Measurements from ENCODE around the gene EFNA5. TPM values are rescaled to one million over a fixed set of nuclear protein-coding genes. Genes with fewer than 3 reads are reported as not detected.

EFNA5 gene
- total RNA-seq, 4 donors from 2014 or later, result 2.4 to 9.2 (median 3.9) TPM

- 87 to 94% methylated on average over 6 of the region's 6 CpGs for WGBS, 2 donors (ENCODE audit: low coverage in 1 of 2)
- Histone ChIP-seq H3K4me3 (no peak overlapping the region), H3K27ac (no peak overlapping the region), H3K9me3 (no peaks in the 10 kb centered on the region), H3K27me3 (no peaks in the 10 kb centered on the region), H3K36me3 (no peaks in the 10 kb centered on the region), H3K4me1 (no peaks in the 10 kb centered on the region)
- TF ChIP-seq POLR2A (IDR thresholded peaks at IDR 0.05) (no peak), POLR2AphosphoS5 (IDR thresholded peaks at IDR 0.05) (no peak), CTCF (IDR thresholded peaks at IDR 0.05) (no peak), EP300 (IDR thresholded peaks at IDR 0.05) (no peak)
- no peak for ATAC-seq
These were observed 63.5 kb downstream of the EFNA5 start for GRCh38 chr5:107607196-107607595.

GRCh38 chr5:107605596-107606125 lies 65.1 kb downstream of the EFNA5 start:
- no peak for ATAC-seq
- no peaks in the 10 kb centered on the region for H3K36me3 ChIP-seq
- WGBS, 2 donors (ENCODE audit: low coverage in 1 of 2), result 65 to 72% methylated on average over 2 of the region's 2 CpGs

GRCh38 chr5:107604990-107605389 lies 65.7 kb downstream of the EFNA5 start:
- Histone ChIP-seq H3K36me3 (no peaks in the 10 kb centered on the region), H3K27me3 (no peaks in the 10 kb centered on the region), H3K4me1 (no peaks in the 10 kb centered on the region), H3K9me3 (no peaks in the 10 kb centered on the region), H3K27ac (no peak overlapping the region), H3K4me3 (no peak overlapping the region)
- WGBS, 2 donors (ENCODE audit: low coverage in 1 of 2), result 69 to 100% methylated on average over 1 to 3 of the region's 3 CpGs
- no peak for ATAC-seq
- TF ChIP-seq POLR2AphosphoS5 (IDR thresholded peaks at IDR 0.05) (no peak), EP300 (IDR thresholded peaks at IDR 0.05) (no peak), CTCF (IDR thresholded peaks at IDR 0.05) (no peak), POLR2A (IDR thresholded peaks at IDR 0.05) (no peak)

More at GRCh38 chr5:107605596-107606125, 65.1 kb downstream of the EFNA5 start:
- H3K4me1 ChIP-seq, result no peaks in the 10 kb centered on the region
- no peaks in the 10 kb centered on the region for H3K9me3 ChIP-seq
- H3K4me3 ChIP-seq, result no peak overlapping the region
- TF ChIP-seq CTCF (IDR thresholded peaks at IDR 0.05), result no peak
- no peak for TF ChIP-seq EP300 (IDR thresholded peaks at IDR 0.05)
- TF ChIP-seq POLR2A (IDR thresholded peaks at IDR 0.05), result no peak
- H3K27ac ChIP-seq, result no peak overlapping the region
- H3K27me3 ChIP-seq, result no peaks in the 10 kb centered on the region

- Histone ChIP-seq H3K36me3 (no peaks in the 10 kb centered on the region), H3K4me3 (no peak overlapping the region), H3K9me3 (no peaks in the 10 kb centered on the region), H3K4me1 (no peaks in the 10 kb centered on the region), H3K27me3 (no peaks in the 10 kb centered on the region), H3K27ac (no peak overlapping the region)
- WGBS, 2 donors (ENCODE audit: low coverage in 1 of 2), result 89 to 92% methylated on average over 10 of the region's 10 CpGs
- no peak for ATAC-seq
- TF ChIP-seq POLR2AphosphoS5 (IDR thresholded peaks at IDR 0.05) (no peak), EP300 (IDR thresholded peaks at IDR 0.05) (no peak), POLR2A (IDR thresholded peaks at IDR 0.05) (no peak), CTCF (IDR thresholded peaks at IDR 0.05) (no peak)
These were observed 66.4 kb downstream of the EFNA5 start for GRCh38 chr5:107604146-107604910.

GRCh38 chr5:107603349-107603748 lies 67.4 kb downstream of the EFNA5 start:
- H3K27ac ChIP-seq, result no peak overlapping the region
- ATAC-seq, result no peak
- no peaks in the 10 kb centered on the region for H3K9me3 ChIP-seq
- WGBS, 2 donors (ENCODE audit: low coverage in 1 of 2), result 88 to 94% methylated on average over 3 to 6 of the region's 6 CpGs
- H3K4me3 ChIP-seq, result no peak overlapping the region
- H3K27me3 ChIP-seq, result no peaks in the 10 kb centered on the region
- TF ChIP-seq POLR2AphosphoS5 (IDR thresholded peaks at IDR 0.05) (no peak), CTCF (IDR thresholded peaks at IDR 0.05) (no peak)
- no peaks in the 10 kb centered on the region for H3K4me1 ChIP-seq
- no peaks in the 10 kb centered on the region for H3K36me3 ChIP-seq

All from gastroesophageal sphincter (tissue), 4 donors.